HG03139 (cell line): Measurements from ENCODE around the gene PAQR4.

Experiments used
- ATAC-seq: cut with Tn5 transposase; IDR thresholded peaks from one replicate; pipeline ENCODE4 v1.9.1; 2021; ENCODE audit not compliant: unreplicated experiment

Gene PAQR4

DNA sequence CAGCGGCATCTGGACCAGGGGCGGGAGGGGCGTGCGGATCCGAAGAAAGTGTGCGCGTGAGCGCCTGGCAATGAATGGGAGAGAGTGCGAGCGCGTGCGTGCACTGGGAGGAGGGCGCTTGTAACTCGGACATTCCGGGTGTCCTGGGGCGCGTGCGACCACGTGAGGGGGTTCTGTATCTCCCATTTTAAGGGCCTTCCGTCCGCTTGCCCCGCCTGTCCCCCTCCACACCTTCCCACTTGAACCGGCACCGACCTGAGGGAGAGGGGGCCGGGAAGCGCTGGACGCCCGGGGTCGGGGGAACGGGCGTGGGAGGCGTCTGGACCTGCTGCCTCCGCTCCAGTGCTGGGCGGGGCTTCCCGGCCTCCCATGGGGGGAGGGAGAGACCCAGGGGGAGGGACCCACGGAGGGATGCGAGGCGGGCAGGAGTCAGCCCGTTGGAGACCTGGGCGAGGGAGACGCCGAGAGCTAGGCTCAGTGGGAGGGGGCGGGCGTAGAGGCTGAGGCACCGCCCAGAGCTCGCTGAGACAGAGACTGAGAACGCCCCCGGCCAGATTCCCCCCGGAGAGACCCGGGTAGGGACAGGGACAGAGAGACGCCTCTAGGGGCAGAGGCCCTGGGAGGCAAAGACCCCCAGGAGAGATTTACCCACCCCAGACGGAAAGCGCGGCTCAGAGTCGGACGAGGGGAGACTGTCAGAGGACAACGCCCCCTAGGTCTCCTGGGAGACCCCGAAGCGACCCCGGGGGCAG, 5.2 kb upstream of the PAQR4 start, which contains the start of gene KREMEN2:
TSS of gene KREMEN2 (plus strand) at position 553 of the 752 bp plus-strand sequence. CDS start 246 bp downstream, outside the sequence.
- no peak for ATAC-seq

DNA sequence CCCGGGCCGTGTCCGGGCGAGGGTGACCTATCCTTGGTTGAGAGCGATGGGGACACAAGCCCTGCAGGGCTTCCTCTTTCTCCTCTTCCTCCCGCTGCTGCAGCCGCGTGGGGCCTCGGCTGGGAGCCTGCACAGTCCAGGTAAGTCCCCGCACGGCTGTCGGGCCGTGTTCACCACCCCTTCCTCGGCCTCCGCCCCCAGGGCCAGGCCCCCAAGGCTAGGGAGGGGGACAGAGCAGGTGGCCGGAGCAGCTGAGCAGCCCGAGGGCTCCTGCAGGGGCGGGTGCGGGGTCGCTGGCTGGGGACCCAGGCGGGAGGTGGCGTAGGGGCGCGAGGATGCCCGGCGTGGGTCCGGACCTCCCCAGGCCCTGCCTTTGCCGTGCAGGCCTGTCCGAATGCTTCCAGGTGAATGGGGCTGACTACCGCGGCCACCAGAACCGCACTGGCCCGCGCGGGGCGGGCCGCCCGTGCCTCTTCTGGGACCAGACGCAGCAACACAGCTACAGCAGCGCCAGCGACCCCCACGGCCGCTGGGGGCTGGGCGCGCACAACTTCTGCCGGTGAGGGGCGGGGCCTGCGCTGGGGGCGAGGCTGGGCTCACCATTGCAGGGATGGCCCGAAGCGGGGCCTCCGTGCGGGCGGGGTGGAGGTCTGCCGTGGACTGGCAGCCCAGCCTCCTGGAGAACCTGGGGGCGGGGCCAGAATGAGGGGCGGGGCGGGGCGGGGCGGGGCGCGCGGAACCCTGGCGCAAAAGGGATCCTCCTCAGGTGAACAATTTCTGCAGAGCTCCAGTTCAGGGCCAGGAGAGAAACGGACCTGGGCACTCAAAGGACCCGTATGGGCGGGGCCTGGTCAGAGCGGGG, 4.4 kb upstream of the PAQR4 start:
- ATAC-seq = no peak

DNA sequence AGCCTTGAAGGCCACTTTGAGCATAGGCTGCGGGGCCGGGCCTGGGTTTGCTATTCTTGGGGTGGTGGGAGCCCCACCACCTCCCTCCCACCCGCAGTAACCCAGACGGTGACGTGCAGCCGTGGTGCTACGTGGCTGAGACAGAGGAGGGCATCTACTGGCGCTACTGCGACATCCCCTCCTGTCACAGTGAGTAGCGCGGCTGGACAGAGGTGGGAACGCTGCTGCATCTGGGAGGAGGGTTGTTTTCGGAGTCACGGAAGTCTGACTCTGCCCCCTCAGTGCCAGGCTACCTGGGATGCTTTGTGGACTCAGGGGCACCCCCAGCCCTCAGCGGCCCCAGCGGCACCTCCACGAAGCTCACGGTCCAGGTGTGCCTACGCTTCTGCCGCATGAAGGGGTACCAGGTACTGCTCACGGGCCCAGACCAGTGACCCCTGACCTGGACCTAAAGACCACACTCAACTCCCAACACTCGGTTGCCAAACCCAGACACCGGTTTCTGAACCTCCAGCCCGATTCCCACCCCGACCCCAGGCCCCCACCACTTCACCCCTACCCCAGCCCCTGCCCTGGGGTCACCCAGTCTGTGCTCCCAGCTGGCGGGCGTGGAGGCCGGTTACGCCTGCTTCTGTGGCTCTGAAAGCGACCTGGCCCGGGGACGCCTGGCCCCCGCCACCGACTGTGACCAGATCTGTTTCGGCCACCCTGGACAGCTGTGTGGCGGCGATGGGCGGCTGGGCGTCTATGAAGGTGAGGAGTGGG, 2.9 kb upstream of the PAQR4 start:
- ATAC-seq = no peak

DNA sequence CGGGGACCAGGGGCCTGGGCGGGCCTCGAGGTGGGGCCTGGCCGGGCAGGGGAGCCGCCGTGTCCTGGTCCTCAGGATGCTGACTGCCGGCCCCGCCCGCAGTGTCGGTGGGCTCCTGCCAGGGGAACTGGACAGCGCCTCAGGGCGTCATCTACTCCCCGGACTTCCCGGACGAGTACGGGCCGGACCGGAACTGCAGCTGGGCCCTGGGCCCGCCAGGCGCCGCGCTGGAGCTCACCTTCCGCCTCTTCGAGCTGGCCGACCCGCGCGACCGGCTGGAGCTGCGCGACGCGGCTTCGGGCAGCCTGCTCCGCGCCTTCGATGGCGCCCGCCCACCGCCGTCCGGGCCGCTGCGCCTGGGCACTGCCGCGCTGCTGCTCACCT, 2.3 kb upstream of the PAQR4 start:
- no peak for ATAC-seq

DNA sequence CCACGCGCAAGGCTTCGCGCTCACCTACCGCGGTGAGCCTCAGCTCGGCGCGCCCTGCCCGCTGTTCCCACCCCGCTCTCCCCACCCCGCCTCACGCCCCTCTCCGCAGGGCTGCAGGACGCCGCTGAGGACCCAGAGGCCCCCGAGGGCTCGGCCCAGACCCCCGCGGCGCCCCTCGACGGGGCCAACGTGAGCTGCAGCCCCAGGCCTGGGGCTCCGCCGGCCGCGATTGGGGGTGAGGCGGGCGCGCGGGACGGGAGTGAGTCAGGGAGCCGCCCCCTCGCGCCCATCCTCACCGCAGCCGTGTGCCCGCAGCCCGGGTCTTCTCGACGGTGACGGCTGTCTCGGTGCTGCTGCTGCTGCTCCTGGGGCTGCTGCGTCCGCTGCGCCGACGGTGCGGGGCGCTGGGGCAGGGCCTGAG, 1.9 kb upstream of the PAQR4 start:
- ATAC-seq = no peak

DNA sequence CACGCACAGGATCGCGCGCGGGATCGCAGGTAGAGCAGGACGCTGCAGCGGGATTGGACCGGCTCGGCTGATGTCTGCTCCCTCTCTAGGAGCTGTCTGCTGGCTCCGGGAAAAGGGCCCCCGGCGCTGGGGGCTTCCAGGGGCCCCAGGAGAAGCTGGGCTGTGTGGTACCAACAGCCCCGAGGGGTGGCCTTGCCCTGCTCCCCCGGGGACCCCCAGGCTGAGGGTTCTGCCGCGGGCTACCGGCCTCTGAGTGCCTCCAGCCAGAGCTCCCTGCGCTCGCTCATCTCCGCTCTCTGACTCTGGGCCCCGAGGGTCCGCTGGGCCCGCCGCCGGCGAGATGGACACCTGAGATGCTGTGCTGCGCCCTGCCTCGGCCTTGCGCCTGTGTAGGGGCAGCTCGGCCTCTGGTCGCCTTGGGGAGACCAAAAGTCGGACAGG, 1.4 kb upstream of the PAQR4 start:
- ATAC-seq = no peak

DNA sequence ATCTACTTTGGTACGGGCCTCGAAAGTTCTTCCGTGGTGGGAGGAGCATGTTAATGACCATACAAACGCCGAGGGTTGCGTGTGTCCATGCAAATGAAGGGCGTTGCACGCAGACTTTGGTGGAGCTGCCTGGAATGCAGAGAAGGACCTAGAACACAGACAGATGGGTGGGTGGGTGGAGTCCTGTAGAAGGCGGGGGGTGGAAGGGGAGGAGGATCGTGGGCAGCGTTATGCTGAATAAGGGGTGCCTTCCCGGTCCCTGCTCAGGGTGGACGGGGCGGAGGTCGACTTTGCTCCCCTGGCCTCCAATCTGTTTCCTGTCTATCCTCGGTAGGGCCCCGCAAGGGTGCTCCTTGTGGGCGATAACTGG, 795 bp upstream of the PAQR4 start:
- no peak for ATAC-seq

DNA sequence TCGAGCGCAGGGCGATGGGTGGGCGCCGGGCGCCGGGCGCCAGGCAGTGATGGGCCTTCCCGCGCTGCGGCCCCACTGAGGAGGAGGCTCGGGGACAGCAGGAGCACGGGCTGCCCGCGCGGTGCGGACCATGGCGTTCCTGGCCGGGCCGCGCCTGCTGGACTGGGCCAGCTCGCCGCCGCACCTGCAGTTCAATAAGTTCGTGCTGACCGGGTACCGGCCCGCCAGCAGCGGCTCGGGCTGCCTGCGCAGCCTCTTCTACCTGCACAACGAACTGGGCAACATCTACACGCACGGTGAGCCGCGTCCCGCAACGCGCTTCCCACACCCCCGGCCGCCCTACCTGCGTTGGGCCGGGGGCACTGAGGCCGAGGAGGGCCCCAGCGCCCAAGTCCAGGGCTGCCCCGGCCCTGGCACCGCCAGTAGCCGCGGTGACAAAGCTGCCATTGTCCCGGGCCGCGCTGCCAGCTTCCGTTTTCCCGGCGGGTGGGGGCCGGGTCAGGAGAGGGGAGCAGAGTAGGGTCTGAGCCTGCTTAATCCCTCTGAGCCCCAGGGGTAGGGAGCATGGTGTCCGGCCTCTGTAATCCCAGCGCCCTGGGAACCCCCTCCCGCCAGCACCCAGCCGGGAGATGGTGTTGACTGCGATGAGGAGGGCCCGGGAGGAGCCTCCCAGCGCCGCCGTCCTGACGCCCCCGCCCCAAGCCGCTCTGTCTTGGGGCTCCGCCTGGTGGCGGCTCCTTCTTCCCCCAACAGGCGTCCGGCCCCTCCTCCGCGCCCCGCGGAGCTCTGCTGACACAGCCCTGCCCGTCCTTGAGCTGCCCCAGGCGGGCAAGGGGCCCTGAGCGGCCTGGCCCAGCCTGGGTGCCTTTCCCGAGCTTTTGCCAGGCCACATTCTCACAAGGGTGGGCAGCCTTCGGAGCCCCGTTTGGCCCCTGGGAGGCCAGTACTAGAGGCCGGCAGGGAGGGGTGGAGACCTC, 685 bp downstream of the PAQR4 start:
- ATAC-seq = no peak

DNA sequence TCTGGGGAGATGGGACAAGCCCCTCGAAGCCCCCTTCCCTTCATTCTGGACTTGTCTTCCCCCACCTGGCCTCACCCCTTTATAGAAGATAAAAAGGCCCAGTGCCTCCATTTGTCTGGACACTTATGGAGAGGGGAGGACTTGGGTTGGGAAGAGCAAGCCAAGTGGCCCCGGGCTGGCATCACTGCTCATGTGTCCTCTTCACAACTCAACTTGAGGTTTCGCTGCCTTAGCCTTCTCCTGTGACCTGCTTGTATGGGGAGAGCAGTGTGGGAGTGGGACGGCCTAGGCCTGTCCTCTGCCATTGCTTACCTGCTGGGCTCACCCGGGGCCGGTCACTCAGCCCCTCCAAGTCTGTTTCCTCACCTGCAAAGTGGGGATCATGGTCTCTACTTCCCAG, 1.4 kb downstream of the PAQR4 start:
- ATAC-seq = no peak

DNA sequence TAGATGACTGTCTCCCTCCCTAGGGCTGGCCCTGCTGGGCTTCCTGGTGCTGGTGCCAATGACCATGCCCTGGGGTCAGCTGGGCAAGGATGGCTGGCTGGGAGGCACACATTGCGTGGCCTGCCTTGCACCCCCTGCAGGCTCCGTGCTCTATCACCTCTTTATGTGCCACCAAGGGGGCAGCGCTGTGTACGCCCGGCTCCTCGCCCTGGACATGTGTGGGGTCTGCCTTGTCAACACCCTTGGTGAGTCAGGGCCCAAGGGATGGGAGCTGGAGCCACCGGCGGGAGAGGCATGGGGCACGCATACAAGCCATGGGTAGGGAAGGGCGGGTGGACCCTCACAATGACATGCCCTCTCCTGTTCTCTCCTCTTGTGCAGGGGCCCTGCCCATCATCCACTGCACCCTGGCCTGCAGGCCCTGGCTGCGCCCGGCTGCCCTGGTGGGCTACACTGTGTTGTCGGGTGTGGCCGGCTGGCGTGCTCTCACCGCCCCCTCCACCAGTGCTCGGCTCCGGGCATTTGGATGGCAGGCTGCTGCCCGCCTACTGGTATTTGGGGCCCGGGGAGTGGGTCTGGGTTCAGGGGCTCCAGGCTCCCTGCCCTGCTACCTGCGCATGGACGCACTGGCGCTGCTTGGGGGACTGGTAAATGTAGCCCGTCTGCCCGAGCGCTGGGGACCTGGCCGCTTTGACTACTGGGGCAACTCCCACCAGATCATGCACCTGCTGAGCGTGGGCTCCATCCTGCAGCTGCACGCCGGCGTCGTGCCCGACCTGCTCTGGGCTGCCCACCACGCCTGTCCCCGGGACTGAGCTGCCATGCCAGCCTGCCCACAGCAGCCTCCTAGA, 2.2 kb downstream of the PAQR4 start:
- no peak for ATAC-seq

DNA sequence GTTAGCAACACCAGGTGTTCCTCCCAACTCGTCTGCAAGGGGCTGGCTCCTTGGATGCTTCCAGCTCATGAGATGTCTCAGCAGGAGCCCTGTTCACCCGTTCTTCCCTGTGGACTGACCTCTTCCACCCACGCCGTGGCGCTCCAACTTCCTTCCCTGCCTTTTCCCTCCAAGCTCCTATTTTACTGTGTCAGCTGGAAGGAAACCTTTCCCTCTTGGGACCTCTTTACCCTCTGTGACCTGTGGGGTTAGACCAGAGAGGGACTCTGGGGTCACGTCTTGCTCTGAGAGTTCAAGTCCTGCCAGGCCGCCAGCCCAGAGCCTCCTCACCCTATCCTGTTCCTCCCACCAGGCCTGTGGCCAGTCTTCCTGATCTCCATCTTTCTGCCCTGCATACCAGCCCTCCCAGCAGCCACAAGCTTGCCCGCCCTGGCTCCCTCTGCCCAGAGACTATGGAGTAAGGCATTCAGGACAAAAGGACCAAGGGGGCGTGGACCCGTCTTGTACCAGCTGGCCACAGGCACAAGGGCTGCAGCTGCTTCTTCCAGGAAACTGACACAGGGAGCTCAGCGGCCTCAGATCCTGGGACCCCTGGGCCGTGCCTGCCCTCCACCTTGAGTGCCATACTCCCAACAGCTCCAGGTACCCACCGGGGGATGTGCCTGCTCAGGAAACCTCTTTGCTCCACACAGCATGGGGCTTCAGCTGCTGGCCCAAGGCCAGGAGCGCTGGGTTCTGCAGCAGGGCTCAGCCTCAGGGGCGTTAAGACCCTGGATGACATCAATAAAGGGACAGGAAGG, 3.0 kb downstream of the PAQR4 start:
- ATAC-seq = no peak

DNA sequence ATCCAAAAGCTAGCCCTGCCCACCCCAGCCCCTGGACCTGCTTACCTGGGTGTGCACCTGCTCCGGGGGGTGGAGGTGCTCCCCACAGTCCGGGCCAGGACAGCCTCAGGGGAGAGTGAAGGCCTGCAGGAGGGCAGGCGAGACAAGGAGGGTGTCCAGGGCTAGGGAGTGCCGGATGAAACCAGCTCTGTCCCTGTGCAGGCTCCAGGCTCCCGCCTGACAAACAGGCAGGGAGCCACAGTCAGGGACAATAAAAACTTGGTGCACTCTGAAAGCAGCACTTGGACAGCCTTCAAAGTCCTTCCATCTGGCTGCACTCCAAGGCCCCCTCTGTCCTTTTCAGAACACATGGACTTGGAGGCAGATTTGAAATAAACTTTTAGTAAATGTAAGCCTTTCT, 3.9 kb downstream of the PAQR4 start:
- ATAC-seq = no peak

DNA sequence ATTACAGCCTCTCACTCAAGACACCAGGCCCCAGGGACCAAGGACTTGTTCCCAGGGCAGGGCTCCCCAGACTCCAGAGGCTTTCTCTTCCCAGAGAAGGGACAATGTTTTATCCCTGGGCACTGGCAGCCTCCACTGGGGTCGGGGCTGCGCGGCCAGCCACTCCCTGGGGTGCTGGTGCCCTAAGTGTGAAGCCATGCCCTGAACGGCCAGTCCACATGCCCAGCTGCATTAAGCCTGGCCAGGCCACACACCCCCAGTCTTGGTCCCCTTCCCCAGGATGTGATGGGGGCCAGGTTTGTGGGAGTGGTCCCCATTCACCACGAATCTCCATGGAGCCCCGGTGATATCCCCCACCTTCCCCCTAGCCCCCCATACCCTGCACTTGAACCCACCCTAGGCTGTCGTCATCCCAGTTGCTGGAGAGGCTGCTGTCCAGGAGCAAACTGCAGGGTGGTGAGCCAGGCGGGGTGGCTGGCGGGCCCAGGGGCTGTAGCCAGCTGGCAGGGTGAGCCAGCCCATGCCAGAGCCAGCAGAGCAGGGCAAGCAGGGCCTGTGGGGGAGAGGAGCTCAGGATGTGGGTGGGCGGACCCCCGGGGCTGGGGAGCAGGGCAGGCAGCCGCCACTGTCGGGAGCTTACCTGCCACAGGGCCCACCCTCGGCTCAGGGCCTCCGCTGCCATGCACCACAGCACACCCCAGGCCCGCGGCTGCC, 4.6 kb downstream of the PAQR4 start:
- no peak for ATAC-seq

DNA sequence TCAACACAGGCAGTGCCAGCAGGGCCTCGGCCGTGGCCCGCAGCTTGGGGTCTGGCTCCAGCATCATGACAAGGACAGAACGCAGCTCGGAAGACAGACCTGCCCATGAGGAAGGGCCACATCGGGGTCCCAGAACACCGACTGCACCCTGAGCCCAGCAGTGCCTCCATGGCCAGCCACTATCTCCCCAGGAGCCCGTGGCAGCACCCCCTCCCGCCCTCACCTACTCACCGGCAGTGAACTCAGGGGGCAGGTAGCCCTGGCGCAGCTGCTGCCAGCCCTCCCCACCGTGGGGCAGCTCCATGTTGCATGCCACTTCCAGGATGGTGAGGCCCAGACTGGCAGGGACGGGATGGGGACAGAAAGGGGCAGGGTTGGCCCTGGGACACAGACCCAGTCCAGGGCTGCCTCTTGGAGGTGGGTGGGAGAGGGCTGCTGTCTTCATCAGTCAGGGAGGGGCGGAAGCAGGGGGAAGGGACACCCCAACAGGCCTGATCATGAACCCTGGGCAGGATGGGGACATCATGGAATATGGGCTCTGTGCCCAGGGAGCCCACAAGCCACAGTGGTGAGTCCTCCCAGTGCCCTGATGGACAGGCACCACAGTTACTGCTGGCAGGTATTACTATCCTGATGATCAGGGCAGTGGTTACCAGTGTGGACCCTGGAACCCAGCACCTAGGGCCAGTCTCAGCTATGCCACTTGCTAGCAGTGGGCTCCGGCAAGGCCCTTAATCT, 5.3 kb downstream of the PAQR4 start:
- ATAC-seq = no peak

DNA sequence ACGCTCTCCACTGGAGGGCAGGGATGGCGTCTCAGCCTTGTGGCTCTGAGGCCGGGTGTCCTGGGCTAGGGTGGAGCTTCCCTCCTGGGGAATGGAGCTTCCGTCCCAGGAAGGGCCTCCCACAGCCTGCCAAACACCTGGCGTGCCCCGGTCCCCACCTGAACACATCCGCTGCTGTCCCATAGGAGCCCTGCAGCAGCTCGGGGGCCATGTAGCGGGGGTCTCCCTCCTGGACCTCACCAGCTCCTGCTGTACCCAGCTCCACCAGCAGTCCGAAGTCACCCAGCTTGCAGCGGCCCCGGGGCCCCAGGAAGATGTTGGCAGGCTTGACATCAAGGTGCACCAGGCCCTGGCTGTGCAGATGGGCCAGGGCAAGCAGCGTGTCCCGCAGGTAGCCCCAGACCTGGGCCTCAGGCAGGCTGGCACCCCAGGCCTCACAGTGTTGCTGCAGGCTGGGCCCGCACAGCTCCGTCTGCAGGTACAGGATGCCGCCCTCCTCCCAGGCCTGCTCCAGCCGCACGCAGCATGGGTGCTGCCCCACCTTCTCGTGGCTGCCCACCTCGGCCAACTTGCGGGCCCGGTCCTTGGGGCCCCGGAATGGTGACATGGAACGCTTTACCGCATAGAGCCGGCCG, 6.1 kb downstream of the PAQR4 start:
- ATAC-seq = no peak

DNA sequence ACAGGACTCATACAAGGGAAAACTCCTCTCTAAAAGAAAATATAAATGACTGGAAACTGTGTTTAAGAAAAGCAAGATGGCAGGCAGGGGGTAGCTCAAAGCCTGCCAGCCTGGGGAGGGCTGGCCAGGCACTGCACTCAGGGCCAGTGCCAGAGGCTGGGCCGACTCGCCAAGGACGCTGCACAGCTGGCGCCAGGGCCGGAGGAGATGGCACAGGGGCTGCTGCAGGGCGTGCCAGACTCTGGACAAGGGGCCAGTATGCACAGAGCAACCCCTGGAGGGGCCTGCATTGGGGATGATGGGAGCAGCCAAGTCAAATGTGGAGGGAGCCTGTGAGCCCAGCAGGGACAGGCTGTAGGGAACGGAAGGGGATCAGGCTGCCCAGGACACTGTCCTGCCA, 7.1 kb downstream of the PAQR4 start:
- no peak for ATAC-seq

DNA sequence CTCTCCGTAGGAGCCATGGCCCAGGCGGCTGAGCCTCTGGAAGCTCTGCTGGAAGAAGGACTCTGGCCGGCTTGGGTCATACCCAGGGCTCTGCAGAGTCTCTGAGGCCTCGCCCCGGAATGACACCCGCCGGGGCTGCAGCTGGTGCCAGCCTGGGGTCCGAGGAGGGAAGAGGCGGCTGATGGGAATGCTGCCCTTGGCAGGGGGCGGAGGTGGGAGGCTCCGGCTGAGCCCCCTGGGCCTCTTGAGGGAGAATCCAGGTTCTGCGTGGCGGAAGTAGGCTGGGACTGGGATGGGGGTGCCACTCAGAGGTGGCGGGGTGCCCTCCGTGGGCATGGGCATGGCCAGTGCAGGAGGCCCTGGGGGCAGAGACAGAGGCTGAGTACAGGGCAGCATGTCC, 7.5 kb downstream of the PAQR4 start:
- ATAC-seq = no peak
